ENCODE data around the gene OR8K1.

Gene OR8K1

DNA sequence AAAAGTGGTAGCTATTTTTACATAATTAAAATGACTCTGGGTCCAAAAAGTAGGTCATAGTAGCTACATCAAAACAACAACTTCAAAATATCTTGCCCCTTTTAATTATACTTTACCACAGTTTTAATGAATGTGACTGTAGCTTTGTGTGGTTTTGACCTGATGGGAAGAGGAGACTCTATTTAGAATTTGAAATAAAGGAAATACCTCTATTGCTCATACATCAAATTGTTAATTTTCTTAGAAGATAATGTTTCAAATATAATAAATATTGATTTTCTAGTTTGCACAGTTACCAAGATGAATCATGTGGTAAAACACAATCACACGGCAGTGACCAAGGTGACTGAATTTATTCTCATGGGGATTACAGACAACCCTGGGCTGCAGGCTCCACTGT, at the start of gene OR8K1:
Gene OR8K1, plus strand, starts transcription at position 301 of the 400 bp plus-strand sequence. Its CDS starts 0 bp downstream, at position 301.
- H3K9me3 ChIP-seq (ENCODE audit: insufficient read depth, low read depth, low read length), result no peaks in the 10 kb centered on the region
- H2AFZ ChIP-seq (ENCODE audit: low read length), result no peak within 1 kb of the TSS
- no peaks in the 10 kb centered on the region for H3K9me2 ChIP-seq (replicated peaks; ENCODE audit: low read depth, low read length)
- H3K36me3 ChIP-seq (ENCODE audit: insufficient read depth, low read length), result no peaks in the 10 kb centered on the region
- no peaks in the 10 kb centered on the region for H4K20me1 ChIP-seq (ENCODE audit: insufficient read depth, low read length, poor library complexity, severe bottlenecking)
- no peak within 1 kb of the TSS for H3K4me2 ChIP-seq (ENCODE audit: low read depth, low read length, poor library complexity, severe bottlenecking)
- H3K79me2 ChIP-seq (ENCODE audit: insufficient read depth, low read length), result no peaks in the 10 kb centered on the region
- no peaks in the 10 kb centered on the region for H3F3A ChIP-seq (ENCODE audit: low read depth)
- no peaks in the 10 kb centered on the region for H3K4me1 ChIP-seq (ENCODE audit: insufficient read depth, low read length, poor library complexity, severe bottlenecking)
- H3K4me3 ChIP-seq (ENCODE audit: low read length, poor library complexity, severe bottlenecking), result no peak within 1 kb of the TSS
- TF ChIP-seq, protein P1, sequence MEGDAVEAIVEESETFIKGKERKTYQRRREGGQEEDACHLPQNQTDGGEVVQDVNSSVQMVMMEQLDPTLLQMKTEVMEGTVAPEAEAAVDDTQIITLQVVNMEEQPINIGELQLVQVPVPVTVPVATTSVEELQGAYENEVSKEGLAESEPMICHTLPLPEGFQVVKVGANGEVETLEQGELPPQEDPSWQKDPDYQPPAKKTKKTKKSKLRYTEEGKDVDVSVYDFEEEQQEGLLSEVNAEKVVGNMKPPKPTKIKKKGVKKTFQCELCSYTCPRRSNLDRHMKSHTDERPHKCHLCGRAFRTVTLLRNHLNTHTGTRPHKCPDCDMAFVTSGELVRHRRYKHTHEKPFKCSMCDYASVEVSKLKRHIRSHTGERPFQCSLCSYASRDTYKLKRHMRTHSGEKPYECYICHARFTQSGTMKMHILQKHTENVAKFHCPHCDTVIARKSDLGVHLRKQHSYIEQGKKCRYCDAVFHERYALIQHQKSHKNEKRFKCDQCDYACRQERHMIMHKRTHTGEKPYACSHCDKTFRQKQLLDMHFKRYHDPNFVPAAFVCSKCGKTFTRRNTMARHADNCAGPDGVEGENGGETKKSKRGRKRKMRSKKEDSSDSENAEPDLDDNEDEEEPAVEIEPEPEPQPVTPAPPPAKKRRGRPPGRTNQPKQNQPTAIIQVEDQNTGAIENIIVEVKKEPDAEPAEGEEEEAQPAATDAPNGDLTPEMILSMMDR (conservative IDR thresholded peaks at IDR 0.05; ENCODE audit: low read length), result no peak
- no peak for TF ChIP-seq EZH2phosphoT487 (IDR thresholded peaks at IDR 0.05; ENCODE audit: borderline replicate concordance)
- H3K9ac ChIP-seq (ENCODE audit: low read depth, low read length, poor library complexity, severe bottlenecking), result no peak within 1 kb of the TSS
- H3K27me3 ChIP-seq (ENCODE audit: insufficient read depth, low read length, poor library complexity, severe bottlenecking), result no peaks in the 10 kb centered on the region

DNA sequence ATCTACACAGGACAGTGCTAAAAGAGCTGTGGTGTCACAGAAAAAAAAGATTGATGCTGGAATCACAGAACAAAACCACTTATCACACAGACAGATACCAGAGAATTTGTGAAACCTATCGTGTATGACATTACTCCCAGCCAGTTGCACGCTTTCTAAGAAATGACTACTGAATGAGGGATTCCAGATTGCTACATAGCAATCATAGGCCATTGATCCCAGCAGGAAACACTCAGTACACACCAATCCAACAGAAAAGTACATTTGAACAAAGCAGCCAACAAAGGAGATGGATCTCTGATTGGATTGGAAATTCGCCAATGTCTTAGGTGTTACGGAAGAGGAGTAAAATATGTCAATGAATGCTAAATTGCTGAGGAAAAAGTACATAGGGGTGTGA, 48.9 kb upstream of the OR8K1 start:
- Histone ChIP-seq H4K20me1 (ENCODE audit: insufficient read depth, low read length, poor library complexity, severe bottlenecking) (no peaks in the 10 kb centered on the region), H3K4me3 (ENCODE audit: low read length, poor library complexity, severe bottlenecking) (no peak overlapping the region), H3K9me2 (replicated peaks; ENCODE audit: low read depth, low read length) (no peaks in the 10 kb centered on the region), H3F3A (ENCODE audit: low read depth) (no peaks in the 10 kb centered on the region), H3K4me1 (ENCODE audit: insufficient read depth, low read length, poor library complexity, severe bottlenecking) (no peaks in the 10 kb centered on the region), H2AFZ (ENCODE audit: low read length) (no peak overlapping the region), H3K36me3 (ENCODE audit: insufficient read depth, low read length) (no peaks in the 10 kb centered on the region), H3K27me3 (ENCODE audit: insufficient read depth, low read length, poor library complexity, severe bottlenecking) (no peaks in the 10 kb centered on the region), H3K9me3 (ENCODE audit: insufficient read depth, low read depth, low read length) (no peaks in the 10 kb centered on the region), H3K4me2 (ENCODE audit: low read depth, low read length, poor library complexity, severe bottlenecking) (no peak overlapping the region), H3K79me2 (ENCODE audit: insufficient read depth, low read length) (no peaks in the 10 kb centered on the region), H3K9ac (ENCODE audit: low read depth, low read length, poor library complexity, severe bottlenecking) (no peak overlapping the region)
- TF ChIP-seq EZH2phosphoT487 (IDR thresholded peaks at IDR 0.05; ENCODE audit: borderline replicate concordance), result no peak
- TF ChIP-seq, protein P1 (conservative IDR thresholded peaks at IDR 0.05; ENCODE audit: low read length), result no peak

DNA sequence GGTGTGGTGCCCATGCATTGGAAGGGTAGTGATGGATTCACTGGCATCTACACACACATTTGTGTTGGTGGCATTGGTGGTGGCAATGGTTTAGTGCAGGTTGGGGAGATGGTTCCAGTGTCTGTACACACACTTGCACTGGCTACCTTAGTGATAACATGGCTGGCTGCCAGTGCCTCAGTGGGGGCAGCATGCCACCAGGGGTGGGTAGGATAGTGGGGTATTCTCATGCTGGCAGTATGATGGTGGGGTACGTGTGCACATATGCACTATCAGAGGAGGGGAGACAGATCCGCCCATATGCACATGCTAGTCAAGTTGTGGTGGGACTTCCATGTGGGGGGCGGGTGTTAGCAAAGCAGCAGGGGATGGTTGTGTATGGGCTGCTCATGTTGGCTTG, 38.0 kb upstream of the OR8K1 start:
- Histone ChIP-seq H3K4me2 (ENCODE audit: low read depth, low read length, poor library complexity, severe bottlenecking) (no peak overlapping the region), H3K4me1 (ENCODE audit: insufficient read depth, low read length, poor library complexity, severe bottlenecking) (no peaks in the 10 kb centered on the region)
- no peak for TF ChIP-seq EZH2phosphoT487 (IDR thresholded peaks at IDR 0.05; ENCODE audit: borderline replicate concordance)
- TF ChIP-seq, protein P1 (conservative IDR thresholded peaks at IDR 0.05; ENCODE audit: low read length), result no peak

More for the DNA sequence above, 38.0 kb upstream of the OR8K1 start:
- Histone ChIP-seq H3K36me3 (ENCODE audit: insufficient read depth, low read length) (no peaks in the 10 kb centered on the region), H4K20me1 (ENCODE audit: insufficient read depth, low read length, poor library complexity, severe bottlenecking) (no peaks in the 10 kb centered on the region), H3F3A (ENCODE audit: low read depth) (no peaks in the 10 kb centered on the region), H3K9ac (ENCODE audit: low read depth, low read length, poor library complexity, severe bottlenecking) (no peak overlapping the region), H3K79me2 (ENCODE audit: insufficient read depth, low read length) (no peaks in the 10 kb centered on the region), H3K9me3 (ENCODE audit: insufficient read depth, low read depth, low read length) (peaks cover 3% of the 10 kb centered on the region; the same call in 1 of the 2 replicates), H3K27me3 (ENCODE audit: insufficient read depth, low read length, poor library complexity, severe bottlenecking) (no peaks in the 10 kb centered on the region), H3K4me3 (ENCODE audit: low read length, poor library complexity, severe bottlenecking) (no peak overlapping the region), H3K9me2 (replicated peaks; ENCODE audit: low read depth, low read length) (no peaks in the 10 kb centered on the region), H2AFZ (ENCODE audit: low read length) (no peak overlapping the region)
